RPMI8226 (cell line): Measurements from ENCODE around the gene TAS2R40.

Experiments
- DNase-seq: peaks from one replicate; pipeline ENCODE4 v3.0.0-alpha.2; 2015

Gene TAS2R40

GRCh38 chr7:143225047-143225446, 3.2 kb downstream of the TAS2R40 start:
- DNase-seq, result no peak

GRCh38 chr7:143227806-143228205, 6.0 kb downstream of the TAS2R40 start:
- DNase-seq, result no peak

GRCh38 chr7:143229054-143229790, 7.4 kb downstream of the TAS2R40 start:
- no peak for DNase-seq

- no peak for DNase-seq
Observed at GRCh38 chr7:143230602-143231457, 9.0 kb downstream of the TAS2R40 start.

- DNase-seq, result no peak
Observed at GRCh38 chr7:143233816-143234532, 12.1 kb downstream of the TAS2R40 start.

GRCh38 chr7:143234533-143234875, 12.7 kb downstream of the TAS2R40 start:
- no peak for DNase-seq

GRCh38 chr7:143235561-143235960, 13.7 kb downstream of the TAS2R40 start:
- DNase-seq, result no peak

GRCh38 chr7:143236408-143236990, 14.7 kb downstream of the TAS2R40 start:
- DNase-seq, result no peak

- no peak for DNase-seq
Observed at GRCh38 chr7:143237366-143237765, 15.5 kb downstream of the TAS2R40 start.

- DNase-seq, result no peak
Observed at GRCh38 chr7:143238289-143238980, 16.6 kb downstream of the TAS2R40 start.

GRCh38 chr7:143239813-143240212, 18.0 kb downstream of the TAS2R40 start:
- DNase-seq, result no peak

GRCh38 chr7:143240291-143241168, 18.7 kb downstream of the TAS2R40 start:
- peak; percentile 78 for DNase-seq

GRCh38 chr7:143242306-143242705, 20.5 kb downstream of the TAS2R40 start:
- no peak for DNase-seq

GRCh38 chr7:143243111-143243510, 21.3 kb downstream of the TAS2R40 start:
- no peak for DNase-seq

- no peak for DNase-seq
Observed at GRCh38 chr7:143243614-143244013, 21.8 kb downstream of the TAS2R40 start.

- no peak for DNase-seq
Observed at GRCh38 chr7:143244321-143244720, 22.5 kb downstream of the TAS2R40 start.

- no peak for DNase-seq
Observed at GRCh38 chr7:143245123-143245522, 23.3 kb downstream of the TAS2R40 start.

- DNase-seq, result no peak
Observed at GRCh38 chr7:143247372-143247771, 25.5 kb downstream of the TAS2R40 start.

- DNase-seq, result no peak
Observed at GRCh38 chr7:143248761-143249354, 27.0 kb downstream of the TAS2R40 start.

GRCh38 chr7:143250199-143250598, 28.4 kb downstream of the TAS2R40 start:
- DNase-seq, result no peak

GRCh38 chr7:143250822-143251221, 29.0 kb downstream of the TAS2R40 start:
- DNase-seq, result no peak
